Liver (tissue), 9 donors: ENCODE data around the gene MND1. TPM values are rescaled to one million over a fixed set of nuclear protein-coding genes. Genes with fewer than 3 reads are reported as not detected.

Source experiments
- DNase-seq: peaks from one replicate; pipeline ENCODE4 v3.0.0-alpha.2; 2017; ENCODE audit warnings: low spot score
- H3K27ac ChIP-seq, 2 donors: one replicate each; pipeline ENCODE4 v1.7.0; 2013; ENCODE audit warnings: inconsistent platforms in 2 of 2, low read length in 2 of 2, control low read depth in 1 of 2, low read depth in 1 of 2, mild to moderate bottlenecking in 1 of 2
- H3K27me3 ChIP-seq, 4 donors: one replicate each; pipeline versions ENCODE4 v1.6.1 to v1.7.0; 2013; ENCODE audit warnings: low read length in 3 of 4, inconsistent platforms in 1 of 4, mild to moderate bottlenecking in 1 of 4, moderate library complexity in 1 of 4; ENCODE audit not compliant: control insufficient read depth in 4 of 4, insufficient read depth in 4 of 4
- H3K36me3 ChIP-seq, 4 donors: one replicate each; pipeline versions ENCODE4 v1.6.1 to v1.7.0; 2013; ENCODE audit warnings: low read length in 3 of 4, mild to moderate bottlenecking in 3 of 4, low read depth in 1 of 4, moderate library complexity in 1 of 4; ENCODE audit not compliant: control insufficient read depth in 4 of 4, insufficient read depth in 3 of 4
- H3K4me1 ChIP-seq, 4 donors: one replicate each; pipeline versions ENCODE4 v1.6.1 to v1.7.0; 2013; ENCODE audit warnings: low read length in 3 of 4, mild to moderate bottlenecking in 3 of 4, moderate library complexity in 1 of 4; ENCODE audit not compliant: control insufficient read depth in 4 of 4, insufficient read depth in 4 of 4
- H3K4me3 ChIP-seq, 3 donors: one replicate each; pipeline versions ENCODE4 v1.6.1 to v1.7.0; 2013; ENCODE audit warnings: low read length in 3 of 3, control low read depth in 1 of 3, low read depth in 1 of 3, mild to moderate bottlenecking in 1 of 3
- H3K9ac ChIP-seq, 2 donors: one replicate each; pipeline ENCODE4 v1.7.0; 2013; ENCODE audit warnings: low read length in 2 of 2, mild to moderate bottlenecking in 2 of 2, moderate library complexity in 2 of 2, control low read depth in 1 of 2, low read depth in 1 of 2
- H3K9me3 ChIP-seq, 4 donors: one replicate each; pipeline versions ENCODE4 v1.6.1 to v1.7.0; 2013; ENCODE audit warnings: low read length in 3 of 4; ENCODE audit not compliant: control insufficient read depth in 4 of 4
- ATF3 ChIP-seq: IDR thresholded peaks from 2 replicates; pipeline ENCODE4 v1.6.1; 2016; ENCODE audit warnings: antibody characterized with exemption
- CTCF ChIP-seq: fragments of 150-350 bp; IDR thresholded peaks from 2 replicates; pipeline ENCODE4 v1.5.1; 2017; ENCODE audit warnings: improper control_type of control experiment, low read depth, low read length; ENCODE audit not compliant: missing input control
- EGR1 ChIP-seq, 2 donors: IDR thresholded peaks; 2 replicates each; pipeline ENCODE4 v1.6.1; 2016 to 2018; ENCODE audit warnings: antibody characterized with exemption in 2 of 2, low read depth in 2 of 2
- GABPA ChIP-seq, 2 donors: IDR thresholded peaks in 1 of 2; conservative IDR thresholded peaks in 1 of 2; 2 replicates each; pipeline ENCODE4 v1.6.1; 2016; ENCODE audit warnings: antibody characterized with exemption in 2 of 2, mild to moderate bottlenecking in 1 of 2, moderate library complexity in 1 of 2
- HNF4A ChIP-seq, 2 donors: conservative IDR thresholded peaks; 2 replicates each; pipeline ENCODE4 v1.6.1; 2016; ENCODE audit warnings: antibody characterized with exemption in 2 of 2, mild to moderate bottlenecking in 2 of 2
- HNF4G ChIP-seq: IDR thresholded peaks from 2 replicates; pipeline ENCODE4 v1.6.1; 2016; ENCODE audit warnings: antibody characterized with exemption
- JUND ChIP-seq, 2 donors: IDR thresholded peaks; 2 replicates each; pipeline ENCODE4 v1.6.1; 2016; ENCODE audit warnings: antibody characterized with exemption in 2 of 2
- MAX ChIP-seq: IDR thresholded peaks from 2 replicates; pipeline ENCODE4 v1.6.1; 2016; ENCODE audit warnings: antibody characterized with exemption
- NR2F2 ChIP-seq: IDR thresholded peaks from 2 replicates; pipeline ENCODE4 v1.6.1; 2016; ENCODE audit warnings: antibody characterized with exemption
- RAD21 ChIP-seq, 2 donors: IDR thresholded peaks; 2 replicates each; pipeline ENCODE4 v1.6.1; 2016; ENCODE audit warnings: antibody characterized with exemption in 2 of 2, mild to moderate bottlenecking in 2 of 2
- RXRA ChIP-seq, 2 donors: IDR thresholded peaks; 2 replicates each; pipeline ENCODE4 v1.6.1; 2017 to 2018; ENCODE audit warnings: antibody characterized with exemption in 2 of 2, mild to moderate bottlenecking in 1 of 2
- SP1 ChIP-seq: IDR thresholded peaks from 2 replicates; pipeline ENCODE4 v1.6.1; 2018; ENCODE audit warnings: antibody characterized with exemption, mild to moderate bottlenecking
- TAF1 ChIP-seq: conservative IDR thresholded peaks from 2 replicates; pipeline ENCODE4 v1.6.1; 2016; ENCODE audit warnings: antibody characterized with exemption, mild to moderate bottlenecking
- YY1 ChIP-seq: IDR thresholded peaks from 2 replicates; pipeline ENCODE4 v1.6.1; 2016; ENCODE audit warnings: antibody characterized with exemption, mild to moderate bottlenecking
- ZBTB33 ChIP-seq: IDR thresholded peaks from 2 replicates; pipeline ENCODE4 v1.6.1; 2016; ENCODE audit warnings: antibody characterized with exemption
- WGBS: extraction: QIAGEN DNeasy Blood & Tissue Kit; methylation state at CpG from one replicate; pipeline ENCODE4 v1.1.7; 2013; 5-methylcytosine and 5-hydroxymethylcytosine counted together
- polyA plus RNA-seq, 2 donors: library from polyadenylated mRNA; stranded (reverse) in 1 of 2; unstranded in 1 of 2; fragments of 200-250 nt in 1 of 2; fragments of >200 nt in 1 of 2; fragmentation: Nextera tagmentation in 1 of 2; extraction: Ambion mirVana in 1 of 2; gene quantifications; one replicate each; pipeline versions ENCODE4 v1.2.1 to v1.2.3, GENCODE V29; 2013 to 2015
- total RNA-seq, 2 donors: library from RNA; depleted of rRNA; stranded (reverse); fragments of >200 nt; gene quantifications; one replicate each; pipeline ENCODE4 v1.2.3, GENCODE V29; 2014
- donor health status: healthy.
- donor health status: healthy.
- donor health status: healthy.
- donor health status: healthy.
- donor health status: healthy.

MND1 gene
- total and polyA plus RNA-seq, 4 donors = 0.17 to 2.5 (median 0.42) TPM

- no peak for TF ChIP-seq CTCF
- no peak for TF ChIP-seq ATF3
- TF ChIP-seq YY1 = no peak
- TF ChIP-seq NR2F2 = no peak
- TF ChIP-seq HNF4G = peak; percentile 29
Observed at GRCh38 chr4:153310793-153311192, 33.7 kb upstream of the MND1 start (continued).

- 94% methylated on average over 1 of the region's 1 CpG for WGBS
Observed at GRCh38 chr4:153314915-153315314, 29.6 kb upstream of the MND1 start.

GRCh38 chr4:153318696-153319320, 25.7 kb upstream of the MND1 start:
- H3K27ac ChIP-seq = no peak overlapping the region
- 83% methylated on average over 2 of the region's 2 CpGs for whole genome bisulfite sequencing
- no peaks in the 10 kb centered on the region for H3K4me1 ChIP-seq
- H3K4me3 ChIP-seq = no peak overlapping the region
- TF ChIP-seq ZBTB33 (no peak), CTCF (peak; percentile 80), EGR1 (IDR thresholded peaks at IDR 0.05; ENCODE audit: low read depth in 2 of 2) (no peak), GABPA (IDR thresholded peaks at IDR 0.05 in 1 of 2, conservative IDR thresholded peaks at IDR 0.05 in 1 of 2) (no peak), MAX (no peak), SP1 (no peak), RAD21 (IDR thresholded peaks at IDR 0.05) (peak; percentile 91 to 92), RXRA (IDR thresholded peaks at IDR 0.05) (no peak), TAF1 (no peak), HNF4A (conservative IDR thresholded peaks at IDR 0.05) (no peak), JUND (IDR thresholded peaks at IDR 0.05) (no peak)
- no peak for DNase-seq
- no peak overlapping the region for H3K9ac ChIP-seq
- no peaks in the 10 kb centered on the region for H3K9me3 ChIP-seq
- no peaks in the 10 kb centered on the region for H3K27me3 ChIP-seq
- H3K36me3 ChIP-seq = peaks cover 0 to 9% (median 4%) of the 10 kb centered on the region in 4 donors

More at GRCh38 chr4:153314915-153315314, 29.6 kb upstream of the MND1 start:
- TF ChIP-seq CTCF (no peak), HNF4G (no peak)
- Histone ChIP-seq H3K4me1 (peaks cover 0 to 9% (median 6%) of the 10 kb centered on the region in 4 donors), H3K9me3 (no peaks in the 10 kb centered on the region), H3K27me3 (no peaks in the 10 kb centered on the region), H3K27ac (no peak overlapping the region), H3K4me3 (no peak overlapping the region), H3K36me3 (no peaks in the 10 kb centered on the region), H3K9ac (no peak overlapping the region)
- no peak for DNase-seq
